Kidney (tissue), 14 donors: ENCODE results near the gene ARMS2. TPM values are rescaled to one million over a fixed set of nuclear protein-coding genes. Genes with fewer than 3 reads are reported as not detected.

Experiments used
- DNase-seq, 5 donors: peaks; one replicate each; pipeline ENCODE4 v3.0.0-alpha.2; 2013 to 2020
- FAIRE-seq: peaks from 2 replicates; lab custom pipeline; 2012; peaks lifted over from hg19 to GRCh38; lab: Jason Lieb, UNC
- H3K27ac ChIP-seq, 2 donors: one replicate each; pipeline ENCODE4 v1.7.0; 2013; ENCODE audit warnings: low read depth in 2 of 2, low read length in 2 of 2, inconsistent platforms in 1 of 2
- H3K27me3 ChIP-seq: one replicate; pipeline ENCODE4 v1.7.1; 2013; ENCODE audit warnings: low read length, inconsistent platforms; ENCODE audit not compliant: control insufficient read depth, insufficient read depth
- H3K36me3 ChIP-seq, 3 donors: one replicate each; pipeline versions ENCODE4 v1.7.0 to v1.7.1; 2013; ENCODE audit warnings: low read length in 3 of 3, control low read depth in 1 of 3, inconsistent platforms in 1 of 3; ENCODE audit not compliant: insufficient read depth in 3 of 3, control insufficient read depth in 2 of 3
- H3K4me1 ChIP-seq, 3 donors: one replicate each; pipeline versions ENCODE4 v1.7.0 to v1.7.1; 2013; ENCODE audit warnings: low read length in 3 of 3, inconsistent platforms in 1 of 3, low read depth in 1 of 3; ENCODE audit not compliant: control insufficient read depth in 2 of 3, insufficient read depth in 2 of 3
- H3K4me3 ChIP-seq, 3 donors: one replicate each; pipeline versions ENCODE4 v1.7.0 to v1.8.1; 2013; ENCODE audit warnings: low read length in 3 of 3, control low read depth in 1 of 3, inconsistent platforms in 1 of 3
- H3K9ac ChIP-seq, 3 donors: one replicate each; pipeline versions ENCODE4 v1.7.0 to v1.7.1; 2013; ENCODE audit warnings: low read length in 3 of 3, control low read depth in 1 of 3, inconsistent platforms in 1 of 3
- H3K9me3 ChIP-seq, 3 donors: one replicate each; pipeline versions ENCODE4 v1.7.0 to v1.7.1; 2013; ENCODE audit warnings: low read length in 3 of 3, control low read depth in 1 of 3, inconsistent platforms in 1 of 3; ENCODE audit not compliant: control insufficient read depth in 2 of 3, insufficient read depth in 1 of 3
- CTCF ChIP-seq: IDR thresholded peaks from 3 replicates; pipeline ENCODE4 v1.5.1; 2012; ENCODE audit warnings: mild to moderate bottlenecking, moderate library complexity, borderline replicate concordance; ENCODE audit not compliant: insufficient read depth; ENCODE audit errors: extremely low read depth
- intact Hi-C: fragments of 100-400 bp; cut with DNase I; formaldehyde crosslinking; loops from one replicate; pipeline ENCODE4 v1.11.1; 2022
- polyA plus RNA-seq: library from polyadenylated mRNA; stranded (reverse); fragments of 350-450 nt; fragmentation: Illumina TruSeq; extraction: RNeasy Lipid Tissue Mini Kit (QIAGEN cat#74804); gene quantifications from one replicate; pipeline ENCODE4 v1.2.3, GENCODE V29; 2014; ENCODE audit warnings: low read depth, low replicate concordance; ENCODE audit not compliant: insufficient read depth
- total RNA-seq: library from RNA; stranded (reverse); fragmentation: NEBNext Ultra II Directional; extraction: Animal tissue kit (Norgen Biotek cat#: 25700); gene quantifications from one replicate; pipeline ENCODE4 v1.2.1, GENCODE V29; 2021
- donor health status: control.
- donor health status: control.
- donor health status: control.
- donor health status: control.
- donor health status: control.
- donor health status: DM: yes; HTN: yes; CAD: no.
- donor health status: Normal renal cell carcinoma (clear cell type).

The ARMS2 gene
- total and polyA plus RNA-seq, 2 donors from 2014 or later, result not detected

- DNase-seq (no peak), FAIRE-seq (no peak)
- no peaks in the 10 kb centered on the region for H3K4me1 ChIP-seq
- H3K9ac ChIP-seq, result no peak overlapping the region
- H3K27me3 ChIP-seq, result no peaks in the 10 kb centered on the region
- H3K4me3 ChIP-seq, result no peak overlapping the region
- intact Hi-C loops, result loop anchor here (10.0 kb wide), 1 partner anchor 154 kb away; no protein-coding TSS in a partner anchor
- H3K36me3 ChIP-seq, result no peaks in the 10 kb centered on the region
- no peak overlapping the region for H3K27ac ChIP-seq
- TF ChIP-seq CTCF, result no peak
- H3K9me3 ChIP-seq, result no peaks in the 10 kb centered on the region
Measured at GRCh38 chr10:122449153-122449552, 5.3 kb upstream of the ARMS2 start.

- Histone ChIP-seq H3K27ac (no peak overlapping the region), H3K9ac (no peak overlapping the region), H3K36me3 (no peaks in the 10 kb centered on the region), H3K27me3 (no peaks in the 10 kb centered on the region), H3K4me1 (no peaks in the 10 kb centered on the region), H3K4me3 (no peak overlapping the region), H3K9me3 (no peaks in the 10 kb centered on the region)
- TF ChIP-seq CTCF, result no peak
- DNase-seq (no peak), FAIRE-seq (no peak)
- intact Hi-C loops, result no loop called here
Measured at GRCh38 chr10:122450353-122450990, 4.0 kb upstream of the ARMS2 start.

GRCh38 chr10:122454071-122454470 is 382 bp upstream of the ARMS2 start:
- Histone ChIP-seq H3K4me1 (no peaks in the 10 kb centered on the region), H3K27me3 (peaks cover under 1% of the 10 kb centered on the region), H3K36me3 (no peaks in the 10 kb centered on the region), H3K27ac (no peak overlapping the region), H3K4me3 (no peak overlapping the region), H3K9ac (no peak overlapping the region), H3K9me3 (no peaks in the 10 kb centered on the region)
- DNase-seq, result no peak
- intact Hi-C loops, result no loop called here
- FAIRE-seq, result no peak
- TF ChIP-seq CTCF, result no peak
